ENCODE measurements around the gene COPZ2. TPM values are rescaled to one million over a fixed set of nuclear protein-coding genes. Genes with fewer than 3 reads are reported as not detected.

The COPZ2 gene
- total and polyA plus RNA-seq, 9 of the 15 experiments (the other 6 are each of a cell fraction or from before 2014, with no cell fraction given) = 0.22 to 0.49 TPM; not detected in 7

DNA sequence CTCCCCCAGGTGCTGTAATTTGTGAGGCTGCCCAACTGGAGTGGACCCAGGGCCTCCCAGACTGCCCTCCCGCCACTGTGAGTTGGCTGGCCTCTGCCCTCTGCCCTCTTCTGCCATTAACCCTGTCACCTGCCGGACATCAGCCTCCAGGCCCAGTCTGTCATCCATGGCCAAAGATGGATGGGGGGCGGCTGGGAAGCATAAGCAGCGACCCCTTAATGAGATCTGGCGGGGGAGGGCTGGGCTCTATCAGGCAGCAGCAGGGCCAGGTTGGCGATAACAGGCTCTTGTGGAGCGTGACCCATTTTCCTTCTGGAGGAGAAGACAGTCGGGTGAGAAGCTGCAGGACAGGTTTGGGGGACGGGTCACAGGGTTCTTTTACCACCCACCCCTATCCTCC, 41.4 kb downstream of the COPZ2 start (continued):
- TF ChIP-seq, protein P1, sequence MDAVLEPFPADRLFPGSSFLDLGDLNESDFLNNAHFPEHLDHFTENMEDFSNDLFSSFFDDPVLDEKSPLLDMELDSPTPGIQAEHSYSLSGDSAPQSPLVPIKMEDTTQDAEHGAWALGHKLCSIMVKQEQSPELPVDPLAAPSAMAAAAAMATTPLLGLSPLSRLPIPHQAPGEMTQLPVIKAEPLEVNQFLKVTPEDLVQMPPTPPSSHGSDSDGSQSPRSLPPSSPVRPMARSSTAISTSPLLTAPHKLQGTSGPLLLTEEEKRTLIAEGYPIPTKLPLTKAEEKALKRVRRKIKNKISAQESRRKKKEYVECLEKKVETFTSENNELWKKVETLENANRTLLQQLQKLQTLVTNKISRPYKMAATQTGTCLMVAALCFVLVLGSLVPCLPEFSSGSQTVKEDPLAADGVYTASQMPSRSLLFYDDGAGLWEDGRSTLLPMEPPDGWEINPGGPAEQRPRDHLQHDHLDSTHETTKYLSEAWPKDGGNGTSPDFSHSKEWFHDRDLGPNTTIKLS (IDR thresholded peaks at IDR 0.05; ENCODE audit: borderline replicate concordance, low read depth) = no peak
- TF ChIP-seq CBFA2T2 (conservative IDR thresholded peaks at IDR 0.05) (0 out of 2 replicates have a peak, but pooled peaks have one; percentile 18), BHLHE40 (IDR thresholded peaks at IDR 0.05; ENCODE audit: low read length) (peak; percentile 44; the same call in 1 of the 2 replicates)
- TF ChIP-seq, protein P2, sequence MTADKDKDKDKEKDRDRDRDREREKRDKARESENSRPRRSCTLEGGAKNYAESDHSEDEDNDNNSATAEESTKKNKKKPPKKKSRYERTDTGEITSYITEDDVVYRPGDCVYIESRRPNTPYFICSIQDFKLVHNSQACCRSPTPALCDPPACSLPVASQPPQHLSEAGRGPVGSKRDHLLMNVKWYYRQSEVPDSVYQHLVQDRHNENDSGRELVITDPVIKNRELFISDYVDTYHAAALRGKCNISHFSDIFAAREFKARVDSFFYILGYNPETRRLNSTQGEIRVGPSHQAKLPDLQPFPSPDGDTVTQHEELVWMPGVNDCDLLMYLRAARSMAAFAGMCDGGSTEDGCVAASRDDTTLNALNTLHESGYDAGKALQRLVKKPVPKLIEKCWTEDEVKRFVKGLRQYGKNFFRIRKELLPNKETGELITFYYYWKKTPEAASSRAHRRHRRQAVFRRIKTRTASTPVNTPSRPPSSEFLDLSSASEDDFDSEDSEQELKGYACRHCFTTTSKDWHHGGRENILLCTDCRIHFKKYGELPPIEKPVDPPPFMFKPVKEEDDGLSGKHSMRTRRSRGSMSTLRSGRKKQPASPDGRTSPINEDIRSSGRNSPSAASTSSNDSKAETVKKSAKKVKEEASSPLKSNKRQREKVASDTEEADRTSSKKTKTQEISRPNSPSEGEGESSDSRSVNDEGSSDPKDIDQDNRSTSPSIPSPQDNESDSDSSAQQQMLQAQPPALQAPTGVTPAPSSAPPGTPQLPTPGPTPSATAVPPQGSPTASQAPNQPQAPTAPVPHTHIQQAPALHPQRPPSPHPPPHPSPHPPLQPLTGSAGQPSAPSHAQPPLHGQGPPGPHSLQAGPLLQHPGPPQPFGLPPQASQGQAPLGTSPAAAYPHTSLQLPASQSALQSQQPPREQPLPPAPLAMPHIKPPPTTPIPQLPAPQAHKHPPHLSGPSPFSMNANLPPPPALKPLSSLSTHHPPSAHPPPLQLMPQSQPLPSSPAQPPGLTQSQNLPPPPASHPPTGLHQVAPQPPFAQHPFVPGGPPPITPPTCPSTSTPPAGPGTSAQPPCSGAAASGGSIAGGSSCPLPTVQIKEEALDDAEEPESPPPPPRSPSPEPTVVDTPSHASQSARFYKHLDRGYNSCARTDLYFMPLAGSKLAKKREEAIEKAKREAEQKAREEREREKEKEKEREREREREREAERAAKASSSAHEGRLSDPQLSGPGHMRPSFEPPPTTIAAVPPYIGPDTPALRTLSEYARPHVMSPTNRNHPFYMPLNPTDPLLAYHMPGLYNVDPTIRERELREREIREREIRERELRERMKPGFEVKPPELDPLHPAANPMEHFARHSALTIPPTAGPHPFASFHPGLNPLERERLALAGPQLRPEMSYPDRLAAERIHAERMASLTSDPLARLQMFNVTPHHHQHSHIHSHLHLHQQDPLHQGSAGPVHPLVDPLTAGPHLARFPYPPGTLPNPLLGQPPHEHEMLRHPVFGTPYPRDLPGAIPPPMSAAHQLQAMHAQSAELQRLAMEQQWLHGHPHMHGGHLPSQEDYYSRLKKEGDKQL (CRISPR knock-in tag; IDR thresholded peaks at IDR 0.05; ENCODE audit: borderline replicate concordance) = no peak

Measured in K562 (cell line).